Measurements from ENCODE around the gene LRBA. TPM values are rescaled to one million over a fixed set of nuclear protein-coding genes. Genes with fewer than 3 reads are reported as not detected.

Gene LRBA
- total RNA-seq, 4 donors from 2014 or later: 13.3 to 21.2 (median 20.1) TPM

DNA sequence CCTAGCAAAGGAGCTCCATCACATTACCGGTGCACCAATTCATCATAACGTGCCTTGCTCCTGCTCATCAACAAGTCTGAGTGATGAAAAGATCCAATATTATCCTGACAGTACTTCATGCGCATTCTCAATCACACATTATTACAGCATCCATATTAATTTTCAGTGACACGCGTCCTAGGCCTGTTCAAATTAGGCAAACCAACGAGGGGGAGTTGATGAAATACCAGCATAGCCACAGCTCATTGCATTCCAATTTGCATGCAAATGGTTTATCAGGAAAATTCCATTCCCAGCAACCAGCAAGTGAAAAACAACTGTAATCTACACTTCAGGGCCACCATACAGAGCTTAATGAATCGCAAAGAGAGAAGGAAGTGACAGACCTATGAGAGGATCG, 699.9 kb downstream of the LRBA start:
- H3K27me3 ChIP-seq: no peaks in the 10 kb centered on the region
- no peak overlapping the region for H3K4me3 ChIP-seq
- 85% methylated on average over 8 of the region's 8 CpGs for WGBS
- intact Hi-C loops (cut with DNase I): no loop called here
- no peaks in the 10 kb centered on the region for H3K9me3 ChIP-seq
- H3K4me1 ChIP-seq: no peaks in the 10 kb centered on the region
- DNase-seq (ENCODE audit: extremely low spot score): no peak
- no peak overlapping the region for H3K27ac ChIP-seq (replicated peaks in 1 of 4)
- TF ChIP-seq, protein P1, sequence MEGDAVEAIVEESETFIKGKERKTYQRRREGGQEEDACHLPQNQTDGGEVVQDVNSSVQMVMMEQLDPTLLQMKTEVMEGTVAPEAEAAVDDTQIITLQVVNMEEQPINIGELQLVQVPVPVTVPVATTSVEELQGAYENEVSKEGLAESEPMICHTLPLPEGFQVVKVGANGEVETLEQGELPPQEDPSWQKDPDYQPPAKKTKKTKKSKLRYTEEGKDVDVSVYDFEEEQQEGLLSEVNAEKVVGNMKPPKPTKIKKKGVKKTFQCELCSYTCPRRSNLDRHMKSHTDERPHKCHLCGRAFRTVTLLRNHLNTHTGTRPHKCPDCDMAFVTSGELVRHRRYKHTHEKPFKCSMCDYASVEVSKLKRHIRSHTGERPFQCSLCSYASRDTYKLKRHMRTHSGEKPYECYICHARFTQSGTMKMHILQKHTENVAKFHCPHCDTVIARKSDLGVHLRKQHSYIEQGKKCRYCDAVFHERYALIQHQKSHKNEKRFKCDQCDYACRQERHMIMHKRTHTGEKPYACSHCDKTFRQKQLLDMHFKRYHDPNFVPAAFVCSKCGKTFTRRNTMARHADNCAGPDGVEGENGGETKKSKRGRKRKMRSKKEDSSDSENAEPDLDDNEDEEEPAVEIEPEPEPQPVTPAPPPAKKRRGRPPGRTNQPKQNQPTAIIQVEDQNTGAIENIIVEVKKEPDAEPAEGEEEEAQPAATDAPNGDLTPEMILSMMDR (IDR thresholded peaks at IDR 0.05): no peak
- no peak for TF ChIP-seq POLR2A (IDR thresholded peaks at IDR 0.05; ENCODE audit: low read depth)
- TF ChIP-seq EP300 (IDR thresholded peaks at IDR 0.05): no peak
- no peak for TF ChIP-seq POLR2AphosphoS5 (IDR thresholded peaks at IDR 0.05)
- no peaks in the 10 kb centered on the region for H3K36me3 ChIP-seq

DNA sequence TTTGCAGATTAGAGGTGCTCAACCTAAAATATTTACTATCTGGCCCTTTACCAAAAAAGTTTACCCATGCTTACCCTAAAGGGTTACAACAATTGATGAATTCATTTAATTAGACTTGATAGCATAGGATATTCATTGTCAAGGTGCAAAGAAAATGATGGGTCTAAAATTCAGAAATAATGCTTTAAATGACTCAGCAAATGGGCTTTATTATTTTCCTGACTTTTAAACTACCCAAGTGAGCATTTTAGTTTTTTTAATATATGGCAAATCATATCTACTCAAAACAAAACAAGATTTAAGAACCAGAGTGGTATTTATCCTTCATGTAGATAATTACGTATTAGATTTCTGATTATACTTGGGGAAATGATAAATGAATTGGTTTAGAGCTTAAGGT, 701.1 kb downstream of the LRBA start:
- TF ChIP-seq POLR2AphosphoS5 (IDR thresholded peaks at IDR 0.05): no peak
- TF ChIP-seq EP300 (IDR thresholded peaks at IDR 0.05): no peak
- TF ChIP-seq POLR2A (IDR thresholded peaks at IDR 0.05; ENCODE audit: low read depth): no peak
- TF ChIP-seq, protein P1 (IDR thresholded peaks at IDR 0.05): no peak
- 94% methylated on average over 1 of the region's 1 CpG for WGBS

DNA sequence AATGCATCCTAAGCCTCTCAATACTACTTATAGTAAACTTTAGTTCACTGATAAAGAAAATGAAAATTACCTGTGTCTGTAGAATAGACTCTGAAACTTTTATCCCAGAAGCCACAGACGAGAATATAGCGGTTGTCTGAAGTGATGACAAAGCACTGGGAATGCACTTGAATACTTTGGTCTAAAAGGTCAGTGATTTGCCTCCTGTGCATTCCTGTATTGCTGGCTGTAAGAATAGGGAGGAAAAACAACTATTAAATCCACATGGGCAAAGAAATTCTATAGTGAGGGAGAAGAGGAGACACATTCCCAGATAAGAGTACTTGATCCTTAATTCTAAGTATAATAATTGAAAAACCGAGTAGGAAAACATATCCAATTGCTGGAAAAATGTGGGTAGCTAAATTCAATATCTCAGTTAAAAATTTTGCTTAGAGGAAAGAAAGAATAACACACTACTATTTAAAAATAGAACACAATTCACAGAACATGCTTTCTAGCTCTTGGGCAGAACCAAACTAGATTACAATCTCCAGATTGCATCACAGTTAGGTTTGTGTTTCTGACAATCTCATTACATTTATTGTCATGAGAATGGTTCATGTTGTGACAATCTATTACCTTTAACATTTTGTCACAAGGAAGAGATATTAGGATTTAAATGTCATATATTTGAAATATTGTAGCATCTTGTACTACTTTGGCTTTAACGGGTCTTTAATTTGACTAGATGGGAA, 704.8 kb downstream of the LRBA start:
- no peaks in the 10 kb centered on the region for H3K27me3 ChIP-seq
- WGBS: 81% methylated on average over 4 of the region's 4 CpGs
- H3K4me1 ChIP-seq: peaks cover 0 to 7% (median 0%) of the 10 kb centered on the region in 4 donors
- no peaks in the 10 kb centered on the region for H3K9me3 ChIP-seq
- no peaks in the 10 kb centered on the region for H3K36me3 ChIP-seq
- no peak overlapping the region for H3K4me3 ChIP-seq
- no peak for DNase-seq (ENCODE audit: extremely low spot score)
- H3K27ac ChIP-seq (replicated peaks in 1 of 4): no peak overlapping the region
- intact Hi-C loops (cut with DNase I): no loop called here
- no peak for TF ChIP-seq POLR2AphosphoS5 (IDR thresholded peaks at IDR 0.05)

More for the DNA sequence above, 701.1 kb downstream of the LRBA start:
- H3K4me1 ChIP-seq: no peaks in the 10 kb centered on the region
- no peak overlapping the region for H3K27ac ChIP-seq (replicated peaks in 1 of 4)
- no peaks in the 10 kb centered on the region for H3K9me3 ChIP-seq
- H3K4me3 ChIP-seq: no peak overlapping the region
- intact Hi-C loops (cut with DNase I): no loop called here
- no peaks in the 10 kb centered on the region for H3K36me3 ChIP-seq
- no peaks in the 10 kb centered on the region for H3K27me3 ChIP-seq
- no peak for DNase-seq (ENCODE audit: extremely low spot score)

DNA sequence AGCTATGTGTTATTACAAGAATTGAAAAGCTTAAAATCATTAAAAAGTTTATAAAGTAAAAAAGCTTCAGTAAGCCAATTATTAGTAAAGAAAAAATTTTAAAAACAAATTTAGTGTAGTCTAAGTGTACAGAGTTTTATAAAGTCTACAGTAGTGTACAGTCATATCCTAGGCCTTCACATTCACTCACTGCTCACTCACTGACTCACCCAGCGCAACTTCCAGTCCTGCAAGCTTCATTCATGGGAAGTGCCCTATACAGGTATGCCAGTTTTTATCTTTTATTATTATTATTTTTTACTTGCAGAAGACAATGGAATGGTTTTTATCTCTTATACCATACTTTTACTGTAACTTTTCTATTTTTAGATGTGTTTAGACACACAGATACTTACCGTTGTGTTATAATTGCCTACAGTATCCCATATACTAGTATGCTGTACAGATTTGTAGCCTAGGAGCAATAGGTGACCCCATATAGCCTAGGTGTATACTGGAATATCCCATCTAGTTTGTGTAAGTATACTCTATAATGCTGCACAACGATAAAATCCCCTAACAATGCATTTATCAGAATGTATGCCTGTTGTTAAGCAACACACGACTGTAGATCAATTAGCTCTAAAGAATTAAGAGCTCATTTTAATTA, 706.1 kb downstream of the LRBA start:
- H3K27me3 ChIP-seq: no peaks in the 10 kb centered on the region
- peaks cover 0 to 7% (median 0%) of the 10 kb centered on the region in 4 donors for H3K4me1 ChIP-seq
- no peaks in the 10 kb centered on the region for H3K9me3 ChIP-seq
- no peak for DNase-seq (ENCODE audit: extremely low spot score)
- 97% methylated on average over 4 of the region's 4 CpGs for WGBS
- TF ChIP-seq EP300 (IDR thresholded peaks at IDR 0.05) (no peak), POLR2A (IDR thresholded peaks at IDR 0.05; ENCODE audit: low read depth) (no peak), POLR2AphosphoS5 (IDR thresholded peaks at IDR 0.05) (no peak)
- TF ChIP-seq, protein P1 (IDR thresholded peaks at IDR 0.05): no peak
- no peaks in the 10 kb centered on the region for H3K36me3 ChIP-seq
- intact Hi-C loops (cut with DNase I): no loop called here
- H3K4me3 ChIP-seq: no peak overlapping the region
- H3K27ac ChIP-seq (replicated peaks in 1 of 4): no peak overlapping the region

DNA sequence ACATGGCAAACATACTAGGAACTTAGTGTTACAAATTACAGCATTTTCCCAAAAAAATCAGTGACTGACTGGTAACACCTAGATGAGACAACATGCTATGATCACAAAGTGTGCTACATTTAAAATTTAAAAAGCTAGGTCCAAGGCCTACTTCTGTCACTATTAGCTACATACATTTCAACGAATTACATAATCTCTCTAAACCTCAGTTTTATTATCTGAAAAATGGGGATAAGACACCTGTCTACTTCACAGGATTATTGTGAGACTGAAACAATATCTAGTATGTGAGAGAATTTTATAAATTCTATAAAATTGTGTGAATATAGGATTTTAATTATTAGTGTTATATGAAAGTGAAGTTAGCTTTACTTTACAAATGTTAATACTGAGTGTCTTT, 708.4 kb downstream of the LRBA start:
- Histone ChIP-seq H3K27me3 (no peaks in the 10 kb centered on the region), H3K4me1 (peaks cover 0 to 7% (median 0%) of the 10 kb centered on the region in 4 donors), H3K9me3 (no peaks in the 10 kb centered on the region), H3K36me3 (no peaks in the 10 kb centered on the region), H3K27ac (replicated peaks in 1 of 4) (no peak overlapping the region), H3K4me3 (no peak overlapping the region)
- intact Hi-C loops (cut with DNase I): no loop called here
- no peak for DNase-seq (ENCODE audit: extremely low spot score)
- 96% methylated on average over 1 of the region's 1 CpG for WGBS
- no peak for TF ChIP-seq EP300 (IDR thresholded peaks at IDR 0.05)
- TF ChIP-seq, protein P1 (IDR thresholded peaks at IDR 0.05): no peak
- TF ChIP-seq POLR2AphosphoS5 (IDR thresholded peaks at IDR 0.05): no peak
- TF ChIP-seq POLR2A (IDR thresholded peaks at IDR 0.05; ENCODE audit: low read depth): no peak
